Smooth muscle cell (in vitro differentiated cells): ENCODE data around the gene CCDC188. TPM values are rescaled to one million over a fixed set of nuclear protein-coding genes. Genes with fewer than 3 reads are reported as not detected.

Source experiments
- DNase-seq: peaks from one replicate; lab custom pipeline; 2025; ENCODE audit not compliant: unreplicated experiment; lab: John Stamatoyannopoulos, UW
- H2AFZ ChIP-seq: fragments of 200-600 bp; sonication (generic); 2 replicates; pipeline ENCODE4 v1.6.0; 2016; ENCODE audit warnings: antibody characterized with exemption, low read depth, mild to moderate bottlenecking
- H3F3A ChIP-seq: fragments of 200-600 bp; sonication (generic); 2 replicates; pipeline ENCODE4 v1.6.0; 2017; ENCODE audit warnings: antibody characterized with exemption, low read depth
- H3K27ac ChIP-seq: fragments of 200-600 bp; sonication (generic); 2 replicates; pipeline ENCODE4 v1.5.1; 2016; ENCODE audit warnings: low read depth, mild to moderate bottlenecking
- H3K27me3 ChIP-seq: fragments of 200-600 bp; sonication (generic); 2 replicates; pipeline ENCODE4 v1.6.1; 2016; ENCODE audit warnings: low read depth, mild to moderate bottlenecking
- H3K36me3 ChIP-seq: fragments of 200-600 bp; sonication (generic); 2 replicates; pipeline ENCODE4 v1.5.1; 2016; ENCODE audit warnings: low read depth
- H3K4me1 ChIP-seq: fragments of 200-600 bp; sonication (generic); 2 replicates; pipeline ENCODE4 v1.5.1; 2016; ENCODE audit warnings: low read depth
- H3K4me2 ChIP-seq: fragments of 200-600 bp; sonication (generic); 2 replicates; pipeline ENCODE4 v1.6.0; 2016; ENCODE audit warnings: mild to moderate bottlenecking
- H3K4me3 ChIP-seq: fragments of 200-600 bp; sonication (generic); 2 replicates; pipeline ENCODE4 v1.5.1; 2016; ENCODE audit warnings: mild to moderate bottlenecking
- H3K79me2 ChIP-seq: fragments of 200-600 bp; sonication (generic); 2 replicates; pipeline ENCODE4 v1.6.0; 2016; ENCODE audit warnings: low read depth, mild to moderate bottlenecking
- H3K9ac ChIP-seq: fragments of 200-600 bp; sonication (generic); 2 replicates; pipeline ENCODE4 v1.6.0; 2016; ENCODE audit warnings: low read depth
- H3K9me3 ChIP-seq: fragments of 200-600 bp; sonication (generic); replicated peaks from 2 replicates; pipeline ENCODE4 v1.5.1; 2016; ENCODE audit warnings: low read depth
- H4K20me1 ChIP-seq: fragments of 200-600 bp; sonication (generic); 2 replicates; pipeline ENCODE4 v1.6.0; 2016; ENCODE audit warnings: low read depth
- CTCF ChIP-seq: fragments of 200-600 bp; sonication (generic); IDR thresholded peaks from 2 replicates; pipeline ENCODE4 v1.5.1; 2017; ENCODE audit warnings: borderline replicate concordance, mild to moderate bottlenecking, antibody characterized with exemption; ENCODE audit not compliant: insufficient read depth, poor library complexity, severe bottlenecking
- WGBS: methylation state at CpG from one replicate; pipeline ENCODE4 v1.1.7; 2016; ENCODE audit warnings: low lambda C conversion rate; 5-methylcytosine and 5-hydroxymethylcytosine counted together
- polyA plus RNA-seq: library from polyadenylated mRNA; unstranded; fragments of >200 nt; fragmentation: Nextera tagmentation; extraction: Ambion mirVana; gene quantifications from 2 replicates; pipeline ENCODE4 v1.2.1, GENCODE V29; 2016
- total RNA-seq: library from RNA; depleted of rRNA; stranded (reverse); fragments of >200 nt; gene quantifications from 2 replicates; pipeline ENCODE4 v1.2.3, GENCODE V29; 2014

CCDC188 gene
- total and polyA plus RNA-seq, 2 experiments from 2014 or later = not detected

- Histone ChIP-seq H3K27me3 (no peaks in the 10 kb centered on the region), H4K20me1 (no peaks in the 10 kb centered on the region), H3K9me3 (no peaks in the 10 kb centered on the region), H3K36me3 (no peaks in the 10 kb centered on the region), H3K4me3 (no peak overlapping the region), H3K4me2 (no peak overlapping the region), H2AFZ (no peak overlapping the region), H3K27ac (no peak overlapping the region), H3K4me1 (no peaks in the 10 kb centered on the region), H3F3A (no peaks in the 10 kb centered on the region), H3K9ac (no peak overlapping the region), H3K79me2 (no peaks in the 10 kb centered on the region)
- TF ChIP-seq CTCF = no peak
- 82% methylated on average over 8 of the region's 12 CpGs for WGBS
- no peak for DNase-seq
Observed at GRCh38 chr22:20175597-20175900, 24.7 kb upstream of the CCDC188 start.

- H4K20me1 ChIP-seq = no peaks in the 10 kb centered on the region
- H3K36me3 ChIP-seq = no peaks in the 10 kb centered on the region
- 75% methylated on average over 19 of the region's 19 CpGs for WGBS
- no peak overlapping the region for H3K4me3 ChIP-seq
- DNase-seq = no peak
- no peaks in the 10 kb centered on the region for H3F3A ChIP-seq
- H3K27me3 ChIP-seq = no peaks in the 10 kb centered on the region
- no peak overlapping the region for H2AFZ ChIP-seq
- no peaks in the 10 kb centered on the region for H3K4me1 ChIP-seq
- no peak overlapping the region for H3K27ac ChIP-seq
- no peak for TF ChIP-seq CTCF
- H3K9me3 ChIP-seq = no peaks in the 10 kb centered on the region
- H3K79me2 ChIP-seq = no peaks in the 10 kb centered on the region
- no peak overlapping the region for H3K9ac ChIP-seq
- H3K4me2 ChIP-seq = no peak overlapping the region
Observed at GRCh38 chr22:20174785-20175596, 24.1 kb upstream of the CCDC188 start.

- Histone ChIP-seq H3K4me3 (no peak overlapping the region), H3K79me2 (no peaks in the 10 kb centered on the region), H3K4me1 (no peaks in the 10 kb centered on the region), H3K4me2 (no peak overlapping the region), H3K27me3 (no peaks in the 10 kb centered on the region), H3K27ac (no peak overlapping the region), H3F3A (no peaks in the 10 kb centered on the region), H2AFZ (no peak overlapping the region), H4K20me1 (no peaks in the 10 kb centered on the region), H3K36me3 (no peaks in the 10 kb centered on the region), H3K9ac (no peak overlapping the region), H3K9me3 (no peaks in the 10 kb centered on the region)
- WGBS = 89% methylated on average over 10 of the region's 10 CpGs
- no peak for DNase-seq
- TF ChIP-seq CTCF = no peak
Observed at GRCh38 chr22:20173772-20174171, 22.9 kb upstream of the CCDC188 start.

GRCh38 chr22:20173246-20173645, 22.4 kb upstream of the CCDC188 start:
- Histone ChIP-seq H3K27ac (no peak overlapping the region), H3K4me3 (no peak overlapping the region), H3K4me1 (no peaks in the 10 kb centered on the region), H3K9ac (no peak overlapping the region), H3K79me2 (no peaks in the 10 kb centered on the region), H3K36me3 (no peaks in the 10 kb centered on the region), H4K20me1 (no peaks in the 10 kb centered on the region), H3K4me2 (no peak overlapping the region), H3K9me3 (no peaks in the 10 kb centered on the region), H3F3A (no peaks in the 10 kb centered on the region), H2AFZ (no peak overlapping the region), H3K27me3 (no peaks in the 10 kb centered on the region)
- no peak for DNase-seq
- WGBS = 97% methylated on average over 11 of the region's 11 CpGs
- no peak for TF ChIP-seq CTCF
